Nasal cavity respiratory epithelium epithelial cell of viscerocranial mucosa (primary cell): Measurements from ENCODE around the gene ZNF354C. TPM values are rescaled to one million over a fixed set of nuclear protein-coding genes. Genes with fewer than 3 reads are reported as not detected.

Source experiments
- total RNA-seq: library from RNA; depleted of rRNA; stranded (reverse); fragments of >200 nt; gene quantifications from 2 replicates; pipeline ENCODE4 v1.2.3, GENCODE V29; 2014

ZNF354C gene
- 3.4 and 7.8 TPM in 2 replicates for total RNA-seq

GRCh38 chr5:179060116-179061008, at the start of gene ZNF354C:
TSS of gene ZNF354C (plus strand) at chr5:179060373. CDS start at chr5:179062069, 1,696 bp downstream.

DNA sequence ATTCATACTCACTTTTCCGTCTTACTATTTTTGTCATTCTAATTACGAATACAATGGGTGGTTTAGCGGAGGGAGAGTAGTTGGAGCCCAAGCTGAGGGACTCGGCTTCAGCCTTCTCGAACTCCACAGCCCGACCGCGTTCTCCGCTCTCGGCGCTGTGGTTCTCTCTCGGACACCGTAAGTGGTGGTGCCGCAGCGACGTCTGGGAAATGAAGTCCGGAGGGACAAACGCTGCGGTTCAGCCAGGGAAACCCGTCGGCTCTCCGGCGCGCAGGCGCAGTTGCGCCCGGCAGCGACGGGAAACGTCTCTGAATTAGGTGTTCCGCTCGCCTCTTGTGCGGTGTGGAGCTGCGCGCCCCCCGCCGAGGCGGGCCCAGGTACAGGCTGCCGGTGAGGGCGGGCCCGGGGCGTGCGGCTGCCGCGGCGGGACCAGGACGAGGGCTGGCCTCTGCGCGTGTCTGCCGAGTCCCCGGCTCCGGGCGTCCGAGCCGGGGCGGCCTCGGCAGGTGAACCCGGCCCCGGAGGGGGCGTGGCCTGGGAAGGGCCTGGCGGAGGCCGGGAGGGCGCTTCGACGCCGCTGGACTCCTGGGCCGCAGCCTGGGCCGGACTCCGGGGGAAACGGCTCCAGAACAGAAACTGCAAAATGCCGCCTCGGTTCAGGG, 36.5 kb upstream of the ZNF354C start, which contains the start of gene ZNF879:
Gene ZNF879 (plus strand): TSS at position 277 of the 662 bp plus-strand sequence. CDS start 1,201 bp downstream, outside the sequence.

Other genes with a start within 250 kb of the ZNF354C start
- 6.2 and 11.0 TPM in 2 replicates for gene ZNF354B, start 200.4 kb upstream of the ZNF354C start, total RNA-seq
- 1.0 and 1.7 TPM in 2 replicates for gene ZFP2, start 164.5 kb upstream of the ZNF354C start, total RNA-seq
- gene ZNF454, start 119.2 kb upstream of the ZNF354C start, total RNA-seq, result 1.4 and 4.8 TPM in 2 replicates
- gene GRM6, start 65.1 kb upstream of the ZNF354C start, total RNA-seq, result not detected in 2 replicates
- gene ZNF879, start 36.6 kb upstream of the ZNF354C start, total RNA-seq, result 5.5 and 6.4 TPM in 2 replicates